GM12878 (cell line): ENCODE data around the gene JDP2. TPM values are rescaled to one million over a fixed set of nuclear protein-coding genes. Genes with fewer than 3 reads are reported as not detected.

ENCODE experiments used
- ATAC-seq: fragments of 200-7000 bp; cut with Tn5 transposase; 3 replicates; pipeline ENCODE4 v1.9.1; 2020; ENCODE audit warnings: mild to moderate bottlenecking, moderate library complexity
- BruUV-seq: library from RNA; stranded (reverse); fragments of 400-500 nt; replicated peaks from 2 replicates; lab custom pipeline; 2021; lab: Mats Ljungman, UMichigan
- CTCF ChIA-PET: fragments of 300-600 bp; sonication (Branson Sonifier 250); formaldehyde crosslinking; extraction: SDS; loops from one replicate; lab custom pipeline; 2021; ENCODE audit warnings: inconsistent platforms; lab: Yijun Ruan, JAX
- POLR2A ChIA-PET: fragments of 350-600 bp; formaldehyde crosslinking; extraction: SDS; loops from one replicate; lab custom pipeline; 2021; ENCODE audit warnings: inconsistent platforms; lab: Charles Lee
- RAD21 ChIA-PET: fragments of 300-600 bp; sonication (Branson Sonifier 250); formaldehyde crosslinking; loops from one replicate; lab custom pipeline; 2023; ENCODE audit warnings: antibody characterized with exemption; ENCODE audit not compliant: unreplicated experiment; lab: Charles Lee
- SMC1A ChIA-PET: fragments of 300-600 bp; sonication (Branson Sonifier 250); formaldehyde crosslinking; loops from one replicate; lab custom pipeline; 2023; ENCODE audit not compliant: unreplicated experiment, uncharacterized antibody; lab: Charles Lee
- DNase-seq: peaks from one replicate; pipeline ENCODE4 v3.0.0-alpha.2; 2011; ENCODE audit warnings: low read depth, low spot score
- FAIRE-seq: peaks from 3 replicates; lab custom pipeline; 2011; peaks lifted over from hg19 to GRCh38; lab: Jason Lieb, UNC
- H2AFZ ChIP-seq: 2 replicates; pipeline ENCODE4 v1.6.0; 2011; ENCODE audit warnings: low read depth, low read length, control low read depth; ENCODE audit not compliant: control insufficient read depth
- H3K27ac ChIP-seq: 2 replicates; pipeline ENCODE4 v1.5.1; 2011; ENCODE audit warnings: control low read depth; ENCODE audit not compliant: control insufficient read depth, insufficient read depth
- H3K27me3 ChIP-seq, 2 experiments: replicated peaks in 1 of 2; 2 replicates each; pipeline versions ENCODE4 v1.6.0 to v1.6.1; 2011; ENCODE audit warnings: low read length in 1 of 2; ENCODE audit not compliant: control insufficient read depth in 2 of 2, insufficient read depth in 2 of 2
- H3K36me3 ChIP-seq, 2 experiments: 2 replicates each; pipeline ENCODE4 v1.5.1; 2011; ENCODE audit warnings: low read length in 1 of 2; ENCODE audit not compliant: control insufficient read depth in 2 of 2, insufficient read depth in 2 of 2
- H3K4me1 ChIP-seq: 2 replicates; pipeline ENCODE4 v1.6.1; 2011; ENCODE audit warnings: mild to moderate bottlenecking, low read length, moderate library complexity, mixed read lengths; ENCODE audit not compliant: control insufficient read depth, insufficient read depth
- H3K4me2 ChIP-seq: 2 replicates; pipeline ENCODE4 v1.6.0; 2011; ENCODE audit warnings: control low read depth; ENCODE audit not compliant: control insufficient read depth, insufficient read depth
- H3K4me3 ChIP-seq: fragments of 200-600 bp; sonication (generic); 2 replicates; pipeline ENCODE4 v1.5.1; 2016
- H3K79me2 ChIP-seq: 2 replicates; pipeline ENCODE4 v1.6.0; 2011; ENCODE audit warnings: low read length; ENCODE audit not compliant: control insufficient read depth, insufficient read depth
- H3K9ac ChIP-seq: 2 replicates; pipeline ENCODE4 v1.8.0; 2011; ENCODE audit warnings: low read length, control low read depth, mixed read lengths; ENCODE audit not compliant: control insufficient read depth, insufficient read depth
- H3K9me3 ChIP-seq: replicated peaks from 3 replicates; pipeline ENCODE4 v1.5.1; 2011; ENCODE audit warnings: mild to moderate bottlenecking, low read length; ENCODE audit not compliant: control insufficient read depth, insufficient read depth
- H4K20me1 ChIP-seq: 2 replicates; pipeline ENCODE4 v1.6.0; 2011; ENCODE audit not compliant: control insufficient read depth, insufficient read depth
- CTCF ChIP-seq, 3 experiments: IDR thresholded peaks in 2 of 3; conservative IDR thresholded peaks in 1 of 3; 2 replicates each; pipeline ENCODE4 v1.5.1; 2011; ENCODE audit warnings: low read depth in 3 of 3, low read length in 3 of 3, mild to moderate bottlenecking in 3 of 3, control low read depth in 2 of 3, moderate library complexity in 2 of 3, inconsistent platforms in 1 of 3, mixed read lengths in 1 of 3; ENCODE audit not compliant: control insufficient read depth in 2 of 3, insufficient read depth in 1 of 3; ENCODE audit errors: extremely low read depth in 1 of 3
- GABPA ChIP-seq: IDR thresholded peaks from 2 replicates; pipeline ENCODE4 v1.6.1; 2014; ENCODE audit warnings: antibody characterized with exemption, low read depth, mild to moderate bottlenecking, inconsistent platforms
- SPI1 ChIP-seq: IDR thresholded peaks from 2 replicates; pipeline ENCODE4 v1.6.1; 2011; ENCODE audit warnings: low read depth, mild to moderate bottlenecking, low read length, moderate library complexity, borderline replicate concordance; ENCODE audit not compliant: insufficient read depth
- TCF12 ChIP-seq: IDR thresholded peaks from 2 replicates; pipeline ENCODE4 v1.6.1; 2011; ENCODE audit warnings: low read depth, mild to moderate bottlenecking, low read length
- ZNF592 ChIP-seq: fragments of 450-650 bp; IDR thresholded peaks from 2 replicates; pipeline ENCODE4 v1.6.1; 2017; ENCODE audit warnings: mild to moderate bottlenecking, moderate library complexity
- WGBS: methylation state at CpG from one replicate; pipeline ENCODE4 v1.1.6; 2016; ENCODE audit warnings: low lambda C conversion rate; ENCODE audit not compliant: insufficient replicate concordance, insufficient coverage; ENCODE audit errors: missing lambda C conversion rate; 5-methylcytosine and 5-hydroxymethylcytosine counted together
- in situ Hi-C: fragments of 300-500 bp; cut with MboI; formaldehyde crosslinking; loops from 9 replicates; pipeline ENCODE4 v1.14.3; 2018; ENCODE audit warnings: mixed read lengths
- intact Hi-C: fragments of 100-400 bp; cut with micrococcal nuclease; formaldehyde crosslinking; loops from one replicate; pipeline ENCODE4 v1.14.2; 2022; ENCODE audit not compliant: unreplicated experiment
- polyA plus RNA-seq, 11 experiments: library from polyadenylated mRNA; depleted of rRNA in 4 of 11; unstranded in 6 of 11; stranded (reverse) in 5 of 11; fragments of >200 nt; fragmentation: Nextera tagmentation in 4 of 11; fragmentation: Illumina TruSeq in 1 of 11; extraction: Ambion mirVana in 4 of 11; extraction: Trizol in 1 of 11; gene quantifications; 1 replicate in 1 of 11; 2 replicates in 10 of 11; pipeline versions ENCODE4 v1.2.1 to v1.2.3, GENCODE V29; 2011 to 2016; ENCODE audit warnings: inconsistent platforms in 2 of 11, missing spikeins in 2 of 11, low read depth in 1 of 11
- total RNA-seq, 4 experiments: library from RNA; depleted of rRNA in 3 of 4; stranded (reverse); fragments of >200 nt in 3 of 4; fragmentation: Illumina TruSeq in 1 of 4; extraction: Trizol in 1 of 4; gene quantifications; 2 replicates each; pipeline versions ENCODE4 v1.2.1 to v1.2.3, GENCODE V29; 2013 to 2021

JDP2 gene
- total and polyA plus RNA-seq, 10 of the 15 experiments (the other 5 are each of a cell fraction or from before 2014, with no cell fraction given), result 0.71 to 21.3 (median 11.2) TPM

GRCh38 chr14:75399843-75400775, 27.7 kb upstream of the JDP2 start:
- no peaks in the 10 kb centered on the region for H3K27me3 ChIP-seq
- TF ChIP-seq CTCF (IDR thresholded peaks at IDR 0.05 in 2 of 3, conservative IDR thresholded peaks at IDR 0.05 in 1 of 3; ENCODE audit: control insufficient read depth in 2 of 3, extremely low read depth in 1 of 3, insufficient read depth in 1 of 3, low read depth in 3 of 3, low read length in 3 of 3) (no peak), TCF12 (no peak), GABPA (no peak), SPI1 (no peak), ZNF592 (no peak)
- ChIA-PET SMC1A (interaction anchor here (0.9 kb wide), 1 partner anchor 163 kb away, joined by 3 read pairs; no protein-coding TSS in a partner anchor), CTCF (interaction anchor here (0.7 to 3.1 kb wide), 3 partner anchors 19 to 67 kb away, joined by 4 to 10 read pairs (median 6); no protein-coding TSS in a partner anchor), POLR2A (interaction anchor here (0.5 kb wide), 1 partner anchor 471 kb away, joined by 3 read pairs; no protein-coding TSS in a partner anchor), RAD21 (interaction anchor here (0.7 kb wide), 1 partner anchor 54 kb away, joined by 3 read pairs; no protein-coding TSS in a partner anchor)
- no peaks in the 10 kb centered on the region for H3K36me3 ChIP-seq
- H3K4me2 ChIP-seq, result no peak overlapping the region
- no peaks in the 10 kb centered on the region for H3K4me1 ChIP-seq
- BruUV-seq, result no TSS peak
- no peaks in the 10 kb centered on the region for H4K20me1 ChIP-seq
- DNase-seq (no peak), ATAC-seq (no peak; the same call in 2 of the 3 replicates), FAIRE-seq (no peak)
- no peak overlapping the region for H3K27ac ChIP-seq
- intact Hi-C loops, result no loop called here
- no peak overlapping the region for H3K9ac ChIP-seq
- in situ Hi-C loops, result no loop called here
- H3K4me3 ChIP-seq, result no peak overlapping the region
- H2AFZ ChIP-seq, result no peak overlapping the region
- H3K79me2 ChIP-seq, result no peaks in the 10 kb centered on the region
- WGBS, result 32% methylated on average over 7 of the region's 7 CpGs
- no peaks in the 10 kb centered on the region for H3K9me3 ChIP-seq
